HG02798 (cell line): Measurements from ENCODE around the gene TAS2R46.
"Not testable (repeated sequence)": the region's sequence is repeated elsewhere in the genome, so short reads cannot be mapped to it uniquely, and the experiment has no call there.

Source experiments
- ATAC-seq: cut with Tn5 transposase; IDR thresholded peaks from one replicate; pipeline ENCODE4 v1.9.1; 2021; ENCODE audit warnings: mild to moderate bottlenecking; ENCODE audit not compliant: unreplicated experiment, poor library complexity

Gene TAS2R46

GRCh38 chr12:11062194-11062593 is at the start of gene TAS2R46:
Gene TAS2R46, minus strand, starts transcription at chr12:11062294. Its CDS starts 0 bp downstream, at chr12:11062294.
- not testable (repeated sequence) for ATAC-seq

- not testable (repeated sequence) for ATAC-seq
Measured at GRCh38 chr12:11111213-11111612, 49.1 kb upstream of the TAS2R46 start.

- no peak for ATAC-seq
Measured at GRCh38 chr12:11108862-11109261, 46.8 kb upstream of the TAS2R46 start.

- ATAC-seq = no peak
Measured at GRCh38 chr12:11107719-11108118, 45.6 kb upstream of the TAS2R46 start.

- no peak for ATAC-seq
Measured at GRCh38 chr12:11106288-11106687, 44.2 kb upstream of the TAS2R46 start.

GRCh38 chr12:11105546-11105945 is 43.5 kb upstream of the TAS2R46 start:
- no peak for ATAC-seq

GRCh38 chr12:11094910-11095309 is 32.8 kb upstream of the TAS2R46 start:
- ATAC-seq = not testable (repeated sequence)

GRCh38 chr12:11092128-11092527 is 30.0 kb upstream of the TAS2R46 start, which contains the start of gene TAS2R43:
Gene TAS2R43, minus strand, starts transcription at chr12:11092313. Its CDS starts 84 bp downstream, at chr12:11092229.
- ATAC-seq = no peak

GRCh38 chr12:11089246-11089645 is 27.2 kb upstream of the TAS2R46 start:
- ATAC-seq = no peak

GRCh38 chr12:11085419-11085818 is 23.3 kb upstream of the TAS2R46 start:
- ATAC-seq = no peak

GRCh38 chr12:11081987-11082386 is 19.9 kb upstream of the TAS2R46 start:
- no peak for ATAC-seq

GRCh38 chr12:11078246-11078645 is 16.2 kb upstream of the TAS2R46 start:
- ATAC-seq = no peak

GRCh38 chr12:11075642-11076041 is 13.5 kb upstream of the TAS2R46 start:
- ATAC-seq = no peak

GRCh38 chr12:11071414-11071813 is 9.3 kb upstream of the TAS2R46 start:
- ATAC-seq = no peak

- ATAC-seq = no peak
Measured at GRCh38 chr12:11070999-11071398, 8.9 kb upstream of the TAS2R46 start.

GRCh38 chr12:11069854-11070365 is 7.8 kb upstream of the TAS2R46 start:
- ATAC-seq = no peak

- ATAC-seq = no peak
Measured at GRCh38 chr12:11067514-11067913, 5.4 kb upstream of the TAS2R46 start.

- no peak for ATAC-seq
Measured at GRCh38 chr12:11059784-11060183, 2.3 kb downstream of the TAS2R46 start.

- no peak for ATAC-seq
Measured at GRCh38 chr12:11059041-11059440, 3.1 kb downstream of the TAS2R46 start.

GRCh38 chr12:11055306-11055705 is 6.8 kb downstream of the TAS2R46 start:
- ATAC-seq = no peak

- not testable (repeated sequence) for ATAC-seq
Measured at GRCh38 chr12:11049806-11050531, 12.1 kb downstream of the TAS2R46 start.

- not testable (repeated sequence) for ATAC-seq
Measured at GRCh38 chr12:11041366-11041765, 20.7 kb downstream of the TAS2R46 start.
